Skeletal muscle satellite cell (primary cell): ENCODE measurements around the gene MEN1.
"Not testable (repeated sequence)": the region's sequence is repeated elsewhere in the genome, so short reads cannot be mapped to it uniquely, and the experiment has no call there.

Experiments used
- H3K27me3 ChIP-seq: 2 replicates; pipeline ENCODE4 v1.7.0; 2013; ENCODE audit warnings: low read length; ENCODE audit not compliant: control insufficient read depth, insufficient read depth
- H3K36me3 ChIP-seq: 2 replicates; pipeline ENCODE4 v1.7.0; 2013; ENCODE audit warnings: mild to moderate bottlenecking, control low read depth, low read length; ENCODE audit not compliant: insufficient read depth
- H3K4me1 ChIP-seq: 2 replicates; pipeline ENCODE4 v1.7.0; 2013; ENCODE audit warnings: low read length; ENCODE audit not compliant: control insufficient read depth, insufficient read depth
- H3K4me2 ChIP-seq: 2 replicates; pipeline ENCODE4 v1.7.0; 2013; ENCODE audit warnings: mild to moderate bottlenecking, low read length
- H3K4me3 ChIP-seq: 2 replicates; pipeline ENCODE4 v1.7.0; 2013; ENCODE audit warnings: low read length
- H3K9ac ChIP-seq: 2 replicates; pipeline ENCODE4 v1.7.0; 2013; ENCODE audit warnings: mild to moderate bottlenecking, low read depth, low read length, moderate library complexity
- H3K9me3 ChIP-seq: replicated peaks from 2 replicates; pipeline ENCODE4 v1.7.0; 2013; ENCODE audit warnings: mild to moderate bottlenecking, control low read depth, low read length

Gene MEN1

GRCh38 chr11:64852804-64853509 lies 42.6 kb upstream of the MEN1 start:
- H3K4me3 ChIP-seq = no peak overlapping the region
- no peak overlapping the region for H3K9ac ChIP-seq
- no peaks in the 10 kb centered on the region for H3K27me3 ChIP-seq
- H3K36me3 ChIP-seq = peaks cover 34% of the 10 kb centered on the region
- H3K4me1 ChIP-seq = peaks cover 53% of the 10 kb centered on the region
- no peaks in the 10 kb centered on the region for H3K9me3 ChIP-seq
- H3K4me2 ChIP-seq = no peak overlapping the region

DNA sequence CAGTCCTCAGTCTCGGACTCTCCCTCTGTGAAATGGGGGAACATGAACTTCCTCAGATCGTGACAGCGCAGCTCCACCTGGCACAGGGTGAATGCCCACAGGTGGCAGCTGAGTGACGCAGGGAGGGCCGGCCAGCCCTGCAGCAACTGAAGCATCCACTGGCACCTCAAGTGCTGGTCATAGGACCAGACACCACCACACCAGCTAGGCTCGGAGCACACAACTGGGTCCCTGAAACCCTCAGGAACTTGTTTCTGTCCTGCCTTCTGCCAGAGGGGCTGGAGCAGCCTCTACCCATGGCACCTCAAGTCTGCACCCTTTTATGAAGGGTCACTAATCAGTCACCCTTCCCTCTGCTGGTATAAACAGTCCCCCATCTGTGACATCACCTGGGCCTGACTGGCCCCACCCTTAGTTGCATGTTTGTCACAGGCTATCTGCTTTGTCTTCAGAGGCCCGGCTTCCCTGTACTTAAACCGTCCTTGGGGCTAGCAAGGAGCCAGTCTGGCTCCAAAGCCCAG lies 41.5 kb upstream of the MEN1 start:
- Histone ChIP-seq H3K36me3 (peaks cover 30% of the 10 kb centered on the region), H3K9me3 (no peaks in the 10 kb centered on the region), H3K4me3 (no peak overlapping the region), H3K4me1 (peaks cover 55% of the 10 kb centered on the region), H3K4me2 (no peak overlapping the region), H3K9ac (no peak overlapping the region), H3K27me3 (no peaks in the 10 kb centered on the region)

- no peaks in the 10 kb centered on the region for H3K27me3 ChIP-seq
- peak overlapping the region; percentile 23 for H3K4me2 ChIP-seq
- H3K9ac ChIP-seq = no peak overlapping the region
- peaks cover 26% of the 10 kb centered on the region for H3K36me3 ChIP-seq
- no peaks in the 10 kb centered on the region for H3K9me3 ChIP-seq
- H3K4me3 ChIP-seq = no peak overlapping the region
- H3K4me1 ChIP-seq = peaks cover 47% of the 10 kb centered on the region
These were observed 40.7 kb upstream of the MEN1 start for GRCh38 chr11:64850979-64851567.

- Histone ChIP-seq H3K4me2 (no peak overlapping the region), H3K4me3 (no peak overlapping the region), H3K9ac (no peak overlapping the region), H3K4me1 (peaks cover 35% of the 10 kb centered on the region), H3K27me3 (no peaks in the 10 kb centered on the region), H3K9me3 (no peaks in the 10 kb centered on the region), H3K36me3 (peaks cover 23% of the 10 kb centered on the region)
These were observed 39.4 kb upstream of the MEN1 start for GRCh38 chr11:64849598-64850356.

DNA sequence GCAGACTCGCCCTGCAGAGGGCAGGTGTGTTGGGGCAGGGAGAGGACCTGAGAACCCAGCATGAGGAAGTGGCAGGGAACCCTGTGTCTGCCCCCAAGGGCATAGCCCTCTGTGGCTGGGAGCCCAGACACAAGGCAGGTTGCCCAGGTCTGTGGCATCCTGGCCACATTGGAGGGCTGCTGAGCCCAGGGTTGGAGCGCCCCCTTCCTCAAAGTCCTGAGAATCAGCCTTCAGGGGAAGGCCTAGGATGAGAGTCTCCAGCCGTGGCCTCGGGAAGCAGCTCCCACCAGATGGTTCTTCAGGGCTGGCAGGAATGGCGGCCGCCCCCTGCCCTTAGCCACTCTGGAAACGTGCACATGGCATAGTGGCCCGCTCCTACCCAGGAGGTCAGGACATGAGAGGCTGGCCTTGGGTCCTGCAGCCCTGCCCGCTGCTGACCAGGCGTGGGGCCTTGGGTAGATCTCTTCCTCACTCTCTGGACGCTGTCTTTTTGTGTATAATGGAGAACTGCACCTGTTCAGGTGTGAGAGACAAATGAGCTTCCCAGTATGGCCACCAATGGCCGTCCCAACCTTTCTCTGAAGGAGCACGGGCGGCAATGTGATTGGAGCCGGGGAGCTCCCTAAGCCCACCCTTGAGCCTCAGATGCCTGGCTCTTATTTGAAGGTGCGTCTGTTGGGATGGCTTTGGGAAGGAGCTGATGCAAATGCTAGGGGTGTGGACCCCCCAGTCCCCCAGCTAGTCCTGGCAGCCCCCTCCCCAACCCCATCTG lies 38.7 kb upstream of the MEN1 start:
- H3K4me3 ChIP-seq = no peak overlapping the region
- peaks cover 28% of the 10 kb centered on the region for H3K4me1 ChIP-seq
- peaks cover 15% of the 10 kb centered on the region for H3K36me3 ChIP-seq
- no peaks in the 10 kb centered on the region for H3K9me3 ChIP-seq
- no peak overlapping the region for H3K9ac ChIP-seq
- H3K27me3 ChIP-seq = no peaks in the 10 kb centered on the region
- H3K4me2 ChIP-seq = no peak overlapping the region

GRCh38 chr11:64848214-64848825 lies 38.0 kb upstream of the MEN1 start:
- Histone ChIP-seq H3K9ac (no peak overlapping the region), H3K4me1 (peaks cover 22% of the 10 kb centered on the region), H3K9me3 (no peaks in the 10 kb centered on the region), H3K4me3 (no peak overlapping the region), H3K27me3 (no peaks in the 10 kb centered on the region), H3K36me3 (peaks cover 10% of the 10 kb centered on the region), H3K4me2 (no peak overlapping the region)

GRCh38 chr11:64846998-64847666 lies 36.8 kb upstream of the MEN1 start:
- H3K4me2 ChIP-seq = no peak overlapping the region
- peaks cover 4% of the 10 kb centered on the region for H3K36me3 ChIP-seq
- peaks cover 27% of the 10 kb centered on the region for H3K4me1 ChIP-seq
- H3K9me3 ChIP-seq = no peaks in the 10 kb centered on the region
- no peak overlapping the region for H3K4me3 ChIP-seq
- H3K27me3 ChIP-seq = no peaks in the 10 kb centered on the region
- no peak overlapping the region for H3K9ac ChIP-seq

GRCh38 chr11:64845776-64846129 lies 35.4 kb upstream of the MEN1 start:
- not testable (repeated sequence) for H3K9ac ChIP-seq, H3K36me3 ChIP-seq, H3K27me3 ChIP-seq, H3K4me3 ChIP-seq, H3K4me2 ChIP-seq, H3K9me3 ChIP-seq
- peaks cover 20% of the 10 kb centered on the region for H3K4me1 ChIP-seq

DNA sequence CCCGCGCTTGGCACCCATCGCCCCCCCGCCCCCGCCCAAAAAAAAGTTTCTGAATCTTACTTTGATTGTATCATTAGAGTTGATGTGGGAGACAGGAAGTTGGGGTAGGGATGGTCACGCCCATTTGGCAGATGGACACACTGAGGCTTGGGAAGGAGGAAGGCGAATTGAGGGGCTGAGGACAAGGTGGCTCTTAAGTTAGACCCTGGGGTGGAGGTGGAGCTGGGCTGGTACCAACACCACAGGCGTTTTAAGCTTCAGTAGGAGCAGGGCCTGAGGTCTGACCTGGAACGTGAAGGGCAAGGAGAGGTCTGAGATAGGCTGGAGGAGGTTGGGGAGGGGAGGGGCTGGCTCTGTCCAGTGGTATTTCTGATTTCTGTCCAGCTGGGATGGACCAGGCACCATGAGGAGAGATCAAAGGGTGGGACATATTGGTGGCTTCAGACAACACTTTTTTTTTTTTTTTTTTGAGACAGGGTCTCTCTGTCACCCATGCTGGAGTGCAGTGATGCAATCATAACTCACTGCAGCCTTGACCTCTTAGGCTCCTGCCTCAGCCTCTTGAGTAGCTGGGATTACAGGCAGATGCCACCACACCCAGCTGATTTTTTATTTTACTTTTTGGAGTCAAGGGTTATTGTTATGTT lies 34.9 kb upstream of the MEN1 start:
- H3K9ac ChIP-seq = no peak overlapping the region

GRCh38 chr11:64844330-64845128 lies 34.2 kb upstream of the MEN1 start, which contains the start of gene CDC42BPG:
TSS of gene CDC42BPG (minus strand) at chr11:64844653. CDS start at chr11:64844569, 84 bp downstream.
- Histone ChIP-seq H3K4me1 (peaks cover 12% of the 10 kb centered on the region), H3K27me3 (no peaks in the 10 kb centered on the region), H3K9ac (no peak within 1 kb of the TSS), H3K36me3 (no peaks in the 10 kb centered on the region), H3K9me3 (no peaks in the 10 kb centered on the region), H3K4me3 (peak within 1 kb of the TSS; percentile 56), H3K4me2 (peak within 1 kb of the TSS; percentile 72)

More for the DNA sequence above, 34.9 kb upstream of the MEN1 start:
- Histone ChIP-seq H3K4me1 (peaks cover 20% of the 10 kb centered on the region), H3K4me3 (no peak overlapping the region), H3K9me3 (no peaks in the 10 kb centered on the region), H3K4me2 (peak overlapping the region; percentile 72), H3K27me3 (no peaks in the 10 kb centered on the region), H3K36me3 (no peaks in the 10 kb centered on the region)
